ENCODE data around the gene RAB36.

The RAB36 gene, protein sequence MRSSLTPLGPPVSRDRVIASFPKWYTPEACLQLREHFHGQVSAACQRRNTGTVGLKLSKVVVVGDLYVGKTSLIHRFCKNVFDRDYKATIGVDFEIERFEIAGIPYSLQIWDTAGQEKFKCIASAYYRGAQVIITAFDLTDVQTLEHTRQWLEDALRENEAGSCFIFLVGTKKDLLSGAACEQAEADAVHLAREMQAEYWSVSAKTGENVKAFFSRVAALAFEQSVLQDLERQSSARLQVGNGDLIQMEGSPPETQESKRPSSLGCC

DNA sequence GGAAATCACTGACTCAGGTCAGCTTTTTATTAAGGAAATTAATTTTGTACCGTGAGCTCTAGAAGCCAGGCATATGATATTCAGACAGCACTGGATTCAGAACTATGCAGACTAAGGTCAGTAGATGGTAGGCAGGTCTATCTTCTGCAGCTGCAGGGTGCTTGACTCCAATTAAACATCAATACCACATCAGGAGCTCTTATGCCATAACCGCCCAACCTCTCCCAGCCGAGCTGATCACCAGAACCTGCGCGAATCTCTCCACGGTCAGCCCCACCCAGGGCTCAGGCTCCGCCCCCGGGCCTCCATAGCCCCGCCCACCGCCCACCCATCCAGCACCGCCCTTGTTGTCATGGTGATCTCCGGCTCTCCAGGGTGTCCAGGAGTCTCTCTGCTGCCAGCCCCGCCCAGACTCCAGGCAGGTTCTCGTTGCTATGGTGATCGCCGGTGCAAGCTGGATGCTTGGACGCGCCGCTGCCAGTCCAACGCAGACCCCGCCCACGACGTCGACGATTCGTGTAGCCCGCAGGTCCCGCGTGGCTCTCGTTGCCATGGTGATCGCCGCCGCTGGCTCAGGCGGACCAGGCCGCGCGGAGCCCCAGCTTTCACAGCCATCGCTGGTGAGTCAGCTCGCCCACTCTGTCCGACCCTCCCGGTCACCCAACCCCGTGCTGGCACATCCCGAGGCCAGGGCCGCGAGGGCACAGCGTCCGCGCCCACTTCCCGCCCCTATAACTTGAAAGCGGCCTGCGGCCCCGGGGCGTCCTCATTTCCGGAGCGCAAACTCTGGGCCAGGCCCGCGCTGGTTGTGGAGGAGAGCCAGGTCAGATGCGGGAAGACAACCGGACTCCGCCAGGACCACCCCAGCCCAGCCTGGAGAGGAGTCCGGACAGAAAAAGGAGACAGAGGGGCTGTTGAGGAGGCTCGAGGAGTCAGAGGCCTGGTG is at the start of gene RAB36:
Gene RAB36 (plus strand): TSS at position 546 of the 946 bp plus-strand sequence. CDS start 1,140 bp downstream, outside the sequence.
- peak; percentile 89 for DNase-seq

DNA sequence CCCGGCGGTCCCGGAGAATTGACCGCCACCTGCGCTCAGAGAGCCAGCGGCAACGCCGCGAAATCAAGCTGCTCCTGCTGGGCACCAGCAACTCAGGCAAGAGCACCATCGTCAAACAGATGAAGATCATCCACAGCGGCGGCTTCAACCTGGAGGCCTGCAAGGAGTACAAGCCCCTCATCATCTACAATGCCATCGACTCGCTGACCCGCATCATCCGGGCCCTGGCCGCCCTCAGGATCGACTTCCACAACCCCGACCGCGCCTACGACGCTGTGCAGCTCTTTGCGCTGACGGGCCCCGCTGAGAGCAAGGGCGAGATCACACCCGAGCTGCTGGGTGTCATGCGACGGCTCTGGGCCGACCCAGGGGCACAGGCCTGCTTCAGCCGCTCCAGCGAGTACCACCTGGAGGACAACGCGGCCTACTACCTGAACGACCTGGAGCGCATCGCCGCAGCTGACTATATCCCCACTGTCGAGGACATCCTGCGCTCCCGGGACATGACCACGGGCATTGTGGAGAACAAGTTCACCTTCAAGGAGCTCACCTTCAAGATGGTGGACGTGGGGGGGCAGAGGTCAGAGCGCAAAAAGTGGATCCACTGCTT is 49.4 kb upstream of the RAB36 start:
- DNase-seq: no peak

DNA sequence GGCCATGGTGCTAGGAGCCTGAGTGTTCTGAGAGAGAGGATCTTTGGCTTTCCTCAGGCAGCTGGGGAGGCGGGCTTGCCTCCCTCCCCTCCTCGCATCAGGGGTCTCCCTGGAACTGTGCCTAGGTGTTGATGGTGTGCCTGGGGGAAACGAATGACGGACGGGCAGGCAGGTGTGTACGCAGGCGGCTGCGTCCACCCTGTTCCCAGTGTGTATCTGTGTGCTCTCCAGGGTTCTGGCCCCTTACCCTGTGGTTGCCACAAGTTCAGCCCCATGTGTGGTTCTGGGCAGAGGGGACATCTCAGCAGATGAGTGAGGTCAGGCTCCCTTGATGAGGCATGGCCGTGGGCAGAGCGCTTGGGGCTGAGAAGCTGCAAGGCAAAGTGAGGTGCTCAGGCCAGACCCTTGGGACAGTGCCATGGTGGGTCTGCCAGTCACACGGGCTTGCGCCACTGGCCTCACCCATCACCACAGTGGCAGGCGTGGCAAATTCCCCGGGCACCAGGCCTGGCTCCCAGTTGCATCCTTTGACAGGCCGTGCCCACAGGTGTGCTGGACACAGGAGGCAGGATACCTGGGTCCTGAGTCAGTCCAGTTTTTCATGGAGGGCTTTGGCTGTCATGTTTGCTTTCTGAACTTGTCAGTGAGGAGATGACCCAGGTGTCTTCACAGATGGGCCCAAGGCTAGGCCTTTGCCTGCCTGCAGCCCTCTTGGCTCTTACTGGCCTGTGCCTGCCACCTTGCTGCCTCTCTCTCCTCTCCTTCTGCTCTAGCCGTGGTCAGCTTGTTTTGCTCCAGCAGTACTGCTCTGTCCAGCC is 47.7 kb upstream of the RAB36 start:
- no peak for DNase-seq

DNA sequence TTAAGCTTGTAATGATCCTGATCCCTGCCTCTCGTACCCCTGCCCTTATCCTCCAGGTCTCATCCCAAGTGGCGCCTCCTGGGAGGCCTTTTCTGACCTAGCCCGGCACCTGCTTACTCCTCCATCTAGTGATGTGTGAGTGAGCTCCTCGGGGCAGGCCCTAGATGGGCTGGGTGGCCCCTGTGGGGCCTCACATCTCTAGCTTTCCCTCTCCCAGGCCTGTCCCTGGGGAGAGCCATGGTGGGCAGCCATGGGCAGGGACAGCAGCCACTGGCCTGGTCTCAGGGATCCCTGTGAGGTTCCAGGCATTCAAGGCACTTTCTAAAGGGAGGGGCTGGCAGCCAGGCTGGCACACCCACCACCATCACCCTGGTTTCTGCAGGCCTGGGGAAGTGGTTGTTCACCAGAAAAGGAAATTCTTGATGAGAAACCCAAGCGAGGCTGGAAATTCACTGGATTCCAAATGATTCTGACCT is 47.0 kb upstream of the RAB36 start:
- no peak for DNase-seq

DNA sequence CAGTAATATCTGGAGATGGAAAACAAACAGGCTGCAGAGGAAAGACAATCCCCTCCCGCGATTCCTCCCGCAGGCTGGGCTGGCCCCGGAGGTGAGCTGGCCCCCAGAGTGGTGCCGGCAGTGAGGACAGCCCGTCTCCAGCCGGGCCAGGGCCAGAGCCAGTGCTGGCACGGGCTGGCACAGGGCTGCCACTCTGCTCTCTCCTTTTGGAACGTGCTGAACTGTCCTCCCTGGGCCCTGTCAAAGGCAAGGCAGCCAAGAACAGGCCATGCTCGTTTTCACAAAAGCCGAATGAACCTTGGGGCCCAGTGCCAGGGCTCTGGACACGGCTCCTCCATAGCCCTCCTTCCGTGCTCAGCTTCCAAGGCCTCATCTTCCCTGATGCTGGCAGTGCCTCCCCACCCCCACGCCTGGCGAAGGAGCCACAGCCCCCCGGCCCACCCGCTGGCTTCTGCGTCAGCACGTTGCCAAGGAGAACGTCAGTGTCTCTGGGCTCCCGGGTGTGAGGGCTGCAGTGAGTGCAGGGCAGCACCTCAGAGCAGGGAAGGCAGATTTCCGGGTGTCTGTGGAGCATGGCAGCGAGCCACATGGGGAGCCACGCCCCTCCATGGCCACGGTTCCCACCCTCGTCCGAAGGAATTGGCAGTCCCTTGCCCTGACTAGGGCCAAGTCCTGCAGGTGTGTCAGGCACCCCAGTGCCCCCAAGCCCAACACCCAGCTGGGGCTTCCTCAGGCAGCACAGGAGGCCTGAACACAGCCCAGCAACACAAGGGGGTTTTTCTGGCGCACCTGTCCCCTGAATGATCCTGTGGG is 46.4 kb upstream of the RAB36 start:
- no peak for DNase-seq

DNA sequence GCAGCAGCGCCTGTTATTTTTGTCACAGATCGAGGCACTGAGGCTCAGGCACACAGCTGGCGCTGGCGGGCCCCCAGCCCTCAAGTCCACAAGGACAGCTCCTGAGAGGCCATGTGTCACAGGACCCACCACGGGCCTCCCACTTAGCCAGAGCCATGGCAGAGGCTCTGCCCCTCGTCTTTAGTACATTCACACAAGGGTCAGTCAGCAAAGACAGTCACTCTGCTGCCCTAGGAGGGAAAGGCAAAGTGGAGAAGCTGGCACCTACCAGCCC is 45.8 kb upstream of the RAB36 start:
- no peak for DNase-seq

DNA sequence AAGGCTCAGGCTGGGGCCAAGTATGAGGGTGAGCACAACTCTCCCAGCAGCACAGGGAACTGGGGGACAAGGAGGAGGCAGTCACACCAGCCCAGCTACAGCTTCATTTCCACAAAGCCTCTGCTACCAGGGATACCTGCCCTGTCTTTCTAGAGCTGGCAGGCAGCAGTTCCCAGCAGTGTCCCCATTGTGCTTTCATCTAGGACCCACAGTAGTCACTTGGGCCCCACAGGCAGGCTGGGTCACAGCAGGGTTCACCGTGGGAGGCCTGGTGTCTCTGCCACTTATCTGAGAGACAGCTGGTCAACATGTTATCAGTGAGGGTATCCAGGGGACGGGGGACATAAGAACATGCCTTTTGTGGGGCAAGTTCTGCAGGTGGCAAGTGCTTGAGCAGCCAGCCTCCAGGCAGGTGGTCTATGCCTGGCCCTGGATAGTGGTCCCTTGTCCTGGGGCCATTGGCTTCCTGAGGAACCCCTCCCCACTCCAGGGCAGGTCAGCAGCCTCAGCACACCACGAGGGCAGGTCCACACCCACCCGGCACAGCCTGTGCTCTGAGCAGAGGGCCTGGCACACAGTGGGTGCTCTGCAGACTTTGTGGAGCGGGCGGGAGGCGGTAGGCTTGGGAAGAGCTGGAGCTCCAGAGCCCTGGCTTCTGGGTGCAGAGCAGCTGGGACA is 45.0 kb upstream of the RAB36 start:
- no peak for DNase-seq

DNA sequence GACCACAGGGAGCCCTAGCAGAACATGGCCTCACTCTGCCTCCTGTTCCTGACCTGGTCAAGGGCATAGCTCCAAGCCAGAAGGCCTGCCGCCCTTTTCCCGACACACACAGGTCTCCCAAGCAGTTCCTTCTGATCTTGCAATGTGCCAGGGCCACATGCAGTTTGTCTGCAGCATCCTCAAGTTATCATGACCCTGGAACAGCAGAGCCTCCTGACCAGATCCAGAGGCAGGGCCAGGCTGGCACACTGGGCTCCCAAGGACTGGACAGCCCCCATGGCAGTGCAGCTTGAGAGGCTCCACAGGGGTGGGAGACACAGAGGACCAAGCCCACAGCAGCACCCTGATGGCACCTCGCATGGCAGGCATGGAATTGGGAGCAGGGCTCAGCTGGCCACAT is 43.8 kb upstream of the RAB36 start:
- DNase-seq: no peak

DNA sequence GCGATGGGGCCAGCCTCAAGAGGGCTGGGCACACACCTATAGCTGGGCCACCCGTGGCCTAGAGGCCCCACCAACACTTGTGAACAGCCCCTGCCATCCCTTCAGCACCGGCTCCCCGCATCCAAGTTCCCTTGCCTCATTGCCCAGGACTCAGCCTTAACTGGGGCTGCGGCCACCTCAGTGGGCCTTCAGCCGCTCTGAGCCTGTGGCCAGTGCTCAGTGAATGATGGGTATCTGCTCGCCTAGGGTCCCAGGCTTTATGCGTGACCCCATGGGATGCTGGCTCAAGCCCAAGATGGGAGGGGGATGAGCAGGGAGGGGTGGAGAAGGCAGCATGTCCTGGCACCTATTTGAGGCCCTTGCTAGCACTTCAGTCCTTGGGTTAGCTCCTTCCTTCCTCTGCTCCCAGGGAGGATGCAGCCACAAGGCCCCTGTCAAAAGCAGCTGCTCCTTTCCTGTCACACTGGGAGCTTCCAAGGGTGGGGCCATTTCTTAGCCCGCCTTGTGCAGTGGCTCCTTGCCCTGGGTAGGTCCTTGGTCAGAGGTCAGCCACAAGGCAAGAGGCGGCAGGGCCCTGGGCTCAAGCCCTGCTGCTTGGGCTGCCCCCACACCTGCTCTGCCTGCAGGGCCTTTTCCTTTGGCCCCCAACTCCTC is 43.1 kb upstream of the RAB36 start:
- no peak for DNase-seq

DNA sequence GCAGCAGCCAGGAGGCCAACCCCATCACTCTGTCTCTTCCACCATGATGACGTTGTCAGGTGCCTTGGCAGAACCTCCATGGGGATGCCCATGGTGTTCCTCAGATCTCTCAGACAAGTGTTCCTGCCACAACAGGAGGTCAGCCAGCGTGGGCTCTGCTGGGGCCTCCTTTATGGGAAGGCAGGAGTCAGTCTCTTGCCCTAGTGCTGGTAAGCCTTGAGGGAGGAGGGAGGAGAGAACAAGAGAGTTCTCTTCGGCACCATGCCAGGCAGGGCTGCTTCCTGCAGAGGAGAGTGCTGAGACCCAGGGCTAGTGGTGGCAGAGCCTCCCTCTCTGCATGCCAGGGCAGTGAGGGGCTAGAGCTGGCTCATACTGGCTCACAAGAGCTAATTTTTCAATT is 42.5 kb upstream of the RAB36 start:
- no peak for DNase-seq

DNA sequence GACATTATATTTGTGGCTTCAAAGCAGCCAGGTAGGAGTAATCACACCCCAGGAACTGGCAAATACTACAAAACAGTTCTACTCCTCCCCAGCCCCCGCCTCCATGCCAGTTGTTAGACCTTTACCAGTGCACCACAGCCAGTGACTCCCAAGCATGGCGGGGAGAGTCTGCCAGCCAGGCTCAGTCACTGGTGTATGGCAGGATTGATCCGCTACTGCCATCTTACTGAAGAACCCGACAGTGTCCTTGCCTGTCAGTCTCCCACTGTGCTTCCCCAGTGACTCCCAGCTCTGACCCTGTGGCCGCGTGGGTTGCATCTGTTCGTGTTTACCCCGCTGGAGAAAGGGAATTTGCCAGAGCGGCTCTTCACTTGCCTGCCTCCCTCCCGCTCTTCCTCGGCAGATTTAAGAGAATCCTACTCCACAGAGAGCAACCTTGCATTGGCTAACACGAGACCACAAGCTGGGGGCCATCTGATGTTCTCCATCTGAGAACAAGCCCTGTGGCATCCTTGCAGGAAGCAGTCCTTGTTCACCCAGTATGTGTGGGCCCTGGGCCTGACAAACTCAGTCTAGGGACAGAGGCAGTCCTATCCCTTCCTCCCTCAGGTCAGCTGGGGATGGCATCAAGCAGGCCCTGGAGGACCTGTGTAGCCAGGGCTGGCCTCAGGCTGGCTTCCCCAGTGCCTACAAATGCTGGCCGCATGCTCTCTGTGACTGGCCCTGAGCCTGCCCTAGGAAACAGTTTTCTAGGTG is 41.9 kb upstream of the RAB36 start:
- no peak for DNase-seq

DNA sequence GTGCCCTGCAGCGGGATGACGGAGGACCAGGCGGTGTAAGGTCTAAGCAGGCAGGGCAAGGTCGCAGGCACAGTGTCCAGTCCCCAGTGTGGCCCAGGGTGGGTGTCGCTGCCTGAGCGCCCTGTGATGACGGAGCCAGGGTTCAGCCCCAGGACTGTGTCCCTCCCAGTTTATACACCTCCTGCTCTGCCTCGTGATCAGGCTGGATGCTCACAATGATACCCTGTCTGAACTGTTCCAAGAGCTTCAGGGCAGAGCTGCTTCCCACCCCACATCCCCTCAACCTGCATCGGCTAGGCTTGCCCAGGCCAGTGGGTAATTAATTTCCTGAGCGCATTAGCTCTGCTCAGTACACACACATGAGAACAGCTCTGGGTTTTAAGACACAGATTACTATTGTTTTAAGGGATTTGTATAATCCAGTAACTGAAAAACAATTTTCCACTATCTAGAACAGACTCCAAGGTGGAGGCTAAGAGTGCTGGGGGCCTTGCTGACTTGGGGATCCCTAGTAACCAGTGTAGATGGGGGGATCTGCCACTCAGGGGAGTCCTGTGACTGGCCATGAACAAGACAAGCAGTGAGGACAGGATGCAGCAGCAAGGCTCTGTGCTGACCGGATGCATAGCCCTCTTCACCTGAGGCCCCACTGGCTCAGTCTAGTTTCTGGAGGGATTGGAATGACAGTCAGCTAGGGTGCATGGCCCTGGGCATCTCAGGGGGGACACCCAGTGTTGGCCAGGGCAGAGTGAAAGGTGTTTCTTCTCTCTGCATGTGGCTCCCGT is 40.9 kb upstream of the RAB36 start:
- no peak for DNase-seq

DNA sequence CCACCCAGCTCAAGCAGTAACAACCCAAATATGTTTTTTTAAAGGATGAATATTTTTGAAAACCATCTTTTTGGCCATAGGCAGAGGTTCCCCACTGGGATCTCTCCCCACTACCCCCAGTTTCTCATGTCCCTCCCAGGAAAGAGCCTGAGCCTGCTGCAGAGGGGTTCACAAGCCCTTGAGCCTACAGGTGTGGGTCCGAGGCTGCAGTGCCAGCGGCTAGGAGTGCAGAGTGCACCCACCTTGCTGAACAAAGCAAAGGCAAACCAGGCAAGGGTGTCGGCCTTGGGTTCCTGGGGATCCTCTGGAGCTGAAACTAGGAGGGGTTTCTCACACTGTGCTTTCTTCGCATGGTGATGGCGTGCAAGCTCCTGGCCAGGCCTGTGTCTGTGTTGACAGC is 40.0 kb upstream of the RAB36 start:
- DNase-seq: no peak

DNA sequence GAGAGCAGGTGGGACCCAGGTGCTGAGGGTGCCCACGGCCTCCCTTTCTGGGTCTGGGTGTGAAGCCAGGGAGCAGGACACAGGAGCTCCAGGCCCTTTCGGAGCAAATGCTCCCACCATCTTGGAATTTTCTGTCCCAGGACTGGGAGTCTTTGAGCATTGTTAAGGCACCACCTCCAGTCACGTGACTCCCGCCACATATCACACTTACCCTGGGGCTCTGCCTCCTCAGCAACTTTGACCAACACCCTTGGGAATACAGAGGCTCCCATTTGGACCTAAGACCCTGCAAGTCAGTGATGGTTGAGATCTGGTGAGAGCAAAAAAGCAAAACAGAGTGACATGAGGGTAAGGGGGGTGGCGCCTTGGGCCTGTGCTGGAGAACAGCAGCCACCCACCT is 39.4 kb upstream of the RAB36 start:
- no peak for DNase-seq

DNA sequence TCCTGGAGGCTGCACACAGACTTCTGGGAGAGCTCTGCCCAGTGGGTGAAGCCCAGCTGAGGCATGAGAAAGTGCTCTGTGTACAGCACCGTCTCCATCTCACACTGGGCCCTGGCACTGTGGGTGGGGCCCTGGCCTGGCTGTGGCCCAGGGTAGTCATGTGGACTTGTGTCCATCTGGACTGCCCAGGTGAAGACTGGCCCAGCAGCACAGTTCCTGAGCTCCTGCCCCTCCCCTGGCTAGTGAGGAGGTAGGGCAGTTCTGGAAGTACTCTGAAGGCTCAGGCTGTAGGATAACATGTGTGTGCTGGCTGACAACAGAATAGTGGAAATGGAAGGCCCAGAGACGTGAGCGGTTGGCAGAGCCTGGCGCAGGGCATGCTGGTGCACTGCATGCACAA is 38.9 kb upstream of the RAB36 start:
- no peak for DNase-seq

DNA sequence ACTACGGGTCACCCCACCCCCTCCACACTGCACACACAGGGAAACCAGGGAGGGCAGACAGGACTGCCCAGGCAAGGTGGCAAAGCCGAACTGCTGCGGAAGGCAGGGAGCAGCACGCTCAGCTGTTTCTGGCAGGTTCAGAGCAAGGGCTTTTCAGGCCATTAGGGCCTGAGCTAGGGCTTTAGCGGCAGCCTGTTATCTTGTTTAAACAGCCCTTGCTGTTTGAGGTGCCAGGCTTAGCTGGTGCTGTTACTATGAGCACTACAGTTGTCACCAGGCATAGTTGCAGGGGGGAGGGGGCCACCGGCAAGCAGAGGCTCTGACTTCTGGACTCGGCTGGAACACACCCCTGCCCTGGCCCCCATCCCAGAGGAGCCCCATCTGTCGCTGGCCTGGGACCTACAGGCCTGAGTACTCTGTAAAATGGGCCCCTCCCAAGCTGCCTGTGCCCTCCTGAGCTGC is 38.3 kb upstream of the RAB36 start:
- DNase-seq: no peak

DNA sequence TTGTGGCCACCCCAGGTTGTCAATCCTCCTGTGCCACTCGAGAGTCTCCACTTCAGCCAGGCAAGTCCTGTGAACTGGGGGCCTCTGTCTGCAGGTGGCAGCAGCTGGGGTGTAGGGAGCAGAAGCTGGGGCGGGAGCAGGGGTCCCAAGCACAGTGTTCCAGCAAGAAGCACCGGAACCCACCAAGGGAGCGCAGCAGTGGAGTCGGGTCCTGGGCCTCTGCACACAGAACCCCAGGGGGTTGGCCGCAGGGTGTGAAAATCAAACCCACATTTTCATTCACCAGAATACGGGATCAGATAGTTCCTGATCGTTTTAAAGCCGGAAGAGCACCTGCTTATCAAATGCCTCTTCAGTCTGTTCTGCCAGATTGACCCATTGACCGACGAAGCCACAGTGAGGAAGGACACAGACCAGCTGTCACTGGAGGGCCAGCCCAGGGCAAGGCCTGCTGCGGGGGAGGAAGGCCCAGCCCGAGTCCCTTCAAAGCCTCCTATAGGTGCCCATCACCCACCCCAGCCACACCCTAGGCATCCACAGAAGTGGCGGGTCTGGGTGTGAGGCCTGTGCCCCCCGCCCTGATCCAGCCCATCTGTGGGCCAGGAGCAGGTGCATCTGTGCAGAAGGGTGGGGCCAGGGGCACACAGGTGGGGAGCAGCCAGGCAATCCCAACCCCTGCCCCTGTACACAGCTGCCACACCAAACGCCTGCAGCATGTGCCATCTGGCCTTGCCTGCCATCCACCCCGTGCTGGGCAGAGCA is 37.6 kb upstream of the RAB36 start:
- no peak for DNase-seq

All from activated CD8-positive, alpha-beta memory T cell treated with anti-CD3 and anti-CD28 coated beads for 24 hours (primary cell).